IMR-90 (cell line): ENCODE measurements around the gene MUC6. TPM values are rescaled to one million over a fixed set of nuclear protein-coding genes. Genes with fewer than 3 reads are reported as not detected.

ENCODE experiments used
- ATAC-seq: fragments of 200-7000 bp; cut with Tn5 transposase; 2 replicates; pipeline ENCODE4 v1.9.1; 2020; ENCODE audit warnings: low read depth, mild to moderate bottlenecking, moderate library complexity
- BruUV-seq: library from RNA; stranded (reverse); fragments of 400-500 nt; replicated peaks from 2 replicates; lab custom pipeline; 2021; lab: Mats Ljungman, UMichigan
- CTCF ChIA-PET: fragments of 300-600 bp; formaldehyde crosslinking; extraction: SDS; loops from one replicate; lab custom pipeline; 2021; ENCODE audit warnings: antibody characterized with exemption; lab: Yijun Ruan, JAX
- POLR2A ChIA-PET: fragments of 300-600 bp; sonication (Branson Sonifier 250); formaldehyde crosslinking; loops from one replicate; lab custom pipeline; 2022; ENCODE audit warnings: antibody characterized with exemption; ENCODE audit not compliant: unreplicated experiment; lab: Charles Lee
- DNase-seq: peaks from one replicate; pipeline ENCODE4 v3.0.0; 2013
- H2AFZ ChIP-seq: replicated peaks from 2 replicates; pipeline ENCODE3; 2013; ENCODE audit warnings: low read length, mild to moderate bottlenecking; ENCODE audit not compliant: poor library complexity
- H2AK5ac ChIP-seq: 2 replicates; pipeline ENCODE4 v1.6.1; 2013; ENCODE audit warnings: low read depth, low read length, inconsistent platforms
- H2AK9ac ChIP-seq: replicated peaks from 2 replicates; pipeline ENCODE3; 2013; ENCODE audit warnings: mild to moderate bottlenecking, low read depth, low read length, moderate library complexity; ENCODE audit not compliant: poor library complexity
- H2BK120ac ChIP-seq: 2 replicates; pipeline ENCODE4 v1.6.1; 2013; ENCODE audit warnings: low read depth, low read length, inconsistent platforms
- H2BK15ac ChIP-seq: 3 replicates; pipeline ENCODE4 v1.6.1; 2013; ENCODE audit warnings: low read depth, low read length, inconsistent platforms
- H2BK20ac ChIP-seq: 2 replicates; pipeline ENCODE4 v1.6.1; 2013; ENCODE audit warnings: low read depth, mild to moderate bottlenecking, inconsistent platforms, low read length, moderate library complexity
- H2BK5ac ChIP-seq: 2 replicates; pipeline ENCODE4 v1.6.1; 2013; ENCODE audit warnings: mild to moderate bottlenecking, low read depth, low read length, inconsistent platforms; ENCODE audit not compliant: poor library complexity, severe bottlenecking
- H3K14ac ChIP-seq: replicated peaks from 2 replicates; pipeline ENCODE4 v1.6.1; 2013; ENCODE audit warnings: low read depth, low read length, inconsistent platforms
- H3K18ac ChIP-seq: 2 replicates; pipeline ENCODE4 v1.6.1; 2013; ENCODE audit warnings: low read depth, low read length, control low read depth
- H3K23ac ChIP-seq: 2 replicates; pipeline ENCODE4 v1.6.1; 2013; ENCODE audit warnings: low read depth, low read length, inconsistent platforms
- H3K27ac ChIP-seq: 2 replicates; pipeline ENCODE4 v1.5.1; 2013; ENCODE audit warnings: mild to moderate bottlenecking, control low read depth, low read length; ENCODE audit not compliant: insufficient read depth
- H3K27me3 ChIP-seq: 2 replicates; pipeline ENCODE4 v1.6.1; 2013; ENCODE audit warnings: low read length; ENCODE audit not compliant: control insufficient read depth, insufficient read depth
- H3K36me3 ChIP-seq: 2 replicates; pipeline ENCODE4 v1.6.1; 2013; ENCODE audit warnings: low read length, mixed read lengths; ENCODE audit not compliant: control insufficient read depth, insufficient read depth
- H3K4ac ChIP-seq: 2 replicates; pipeline ENCODE4 v1.6.1; 2013; ENCODE audit warnings: low read depth, low read length, inconsistent platforms
- H3K4me1 ChIP-seq: 2 replicates; pipeline ENCODE4 v1.6.1; 2013; ENCODE audit warnings: low read length, mixed read lengths; ENCODE audit not compliant: control insufficient read depth, insufficient read depth
- H3K4me2 ChIP-seq: 2 replicates; pipeline ENCODE4 v1.6.1; 2013; ENCODE audit warnings: low read depth, mild to moderate bottlenecking, control low read depth, low read length, moderate library complexity
- H3K4me3 ChIP-seq: 2 replicates; pipeline ENCODE4 v1.5.1; 2013; ENCODE audit warnings: low read depth, mild to moderate bottlenecking, control low read depth, low read length, moderate library complexity; ENCODE audit not compliant: insufficient read depth
- H3K56ac ChIP-seq: 2 replicates; pipeline ENCODE4 v1.6.1; 2013; ENCODE audit warnings: low read length, inconsistent platforms; ENCODE audit not compliant: insufficient read depth; ENCODE audit errors: extremely low read depth
- H3K79me1 ChIP-seq, 2 experiments: 2 replicates each; pipeline ENCODE4 v1.6.1; 2013; ENCODE audit warnings: low read length in 2 of 2, inconsistent platforms in 1 of 2, low read depth in 1 of 2
- H3K9ac ChIP-seq: 2 replicates; pipeline ENCODE4 v1.6.1; 2013; ENCODE audit warnings: low read depth, low read length, control low read depth
- H3K9me1 ChIP-seq: 2 replicates; pipeline ENCODE4 v1.6.1; 2013; ENCODE audit warnings: low read length, inconsistent platforms; ENCODE audit not compliant: insufficient read depth
- H3K9me3 ChIP-seq: 2 replicates; pipeline ENCODE4 v1.6.1; 2013; ENCODE audit warnings: low read length; ENCODE audit not compliant: control insufficient read depth, insufficient read depth
- H4K20me1 ChIP-seq: 2 replicates; pipeline ENCODE4 v1.6.1; 2013; ENCODE audit warnings: low read length, inconsistent platforms; ENCODE audit not compliant: insufficient read depth
- H4K5ac ChIP-seq: 2 replicates; pipeline ENCODE4 v1.6.1; 2013; ENCODE audit warnings: mild to moderate bottlenecking, low read depth, low read length, control low read depth
- H4K8ac ChIP-seq, 2 experiments: 2 replicates each; pipeline ENCODE4 v1.6.1; 2013; ENCODE audit warnings: low read depth in 2 of 2, low read length in 2 of 2, control low read depth in 1 of 2, inconsistent platforms in 1 of 2
- H4K91ac ChIP-seq: 2 replicates; pipeline ENCODE4 v1.6.1; 2013; ENCODE audit warnings: low read depth, low read length, inconsistent platforms; ENCODE audit not compliant: insufficient read depth
- BHLHE40 ChIP-seq: fragments of 150-350 bp; IDR thresholded peaks from 2 replicates; pipeline ENCODE4 v1.6.1; 2016; ENCODE audit warnings: mild to moderate bottlenecking, low read depth, low read length
- CEBPB ChIP-seq: IDR thresholded peaks from 2 replicates; pipeline ENCODE4 v1.6.1; 2012; ENCODE audit warnings: low read depth, low read length, improper control_type of control experiment
- MAZ ChIP-seq: IDR thresholded peaks from 2 replicates; pipeline ENCODE4 v1.6.1; 2012; ENCODE audit warnings: low read depth, mild to moderate bottlenecking, low read length, improper control_type of control experiment, moderate library complexity, borderline replicate concordance
- MXI1 ChIP-seq: IDR thresholded peaks from 2 replicates; pipeline ENCODE4 v1.6.1; 2012; ENCODE audit warnings: low read depth, mild to moderate bottlenecking, low read length, moderate library complexity, borderline replicate concordance
- POLR2A ChIP-seq: IDR thresholded peaks from 2 replicates; pipeline ENCODE4 v1.6.1; 2012; ENCODE audit warnings: mild to moderate bottlenecking, low read depth, low read length
- RFX5 ChIP-seq: IDR thresholded peaks from 2 replicates; pipeline ENCODE4 v1.8.0; 2012; ENCODE audit warnings: low read depth, mild to moderate bottlenecking, low read length, moderate library complexity
- USF2 ChIP-seq: fragments of 150-350 bp; IDR thresholded peaks from 2 replicates; pipeline ENCODE4 v1.6.1; 2017; ENCODE audit warnings: mild to moderate bottlenecking, antibody characterized with exemption, low read length, low read depth
- WGBS, 2 experiments: methylation state at CpG; one replicate each; pipeline versions ENCODE4 v1.1.5 to v1.1.7; 2013; ENCODE audit warnings: missing lambda C conversion rate in 2 of 2; ENCODE audit not compliant: insufficient read length in 1 of 2; ENCODE audit errors: extremely low coverage in 2 of 2; 5-methylcytosine and 5-hydroxymethylcytosine counted together
- dilution Hi-C: fragments of 300-500 bp; cut with HindIII; formaldehyde crosslinking; loops from one replicate; pipeline ENCODE4 v1.14.3; 2018; ENCODE audit warnings: low sequenced_read_pairs; ENCODE audit not compliant: unreplicated experiment
- in situ Hi-C: fragments of 300-500 bp; cut with MboI; formaldehyde crosslinking; loops from 3 replicates; pipeline ENCODE4 v1.14.3; 2019; ENCODE audit warnings: low sequenced_read_pairs, inconsistent platforms, mixed read lengths
- intact Hi-C: fragments of 100-400 bp; cut with micrococcal nuclease; formaldehyde crosslinking; loops from 2 replicates; pipeline ENCODE4 v1.10.0; 2022
- polyA plus RNA-seq, 3 experiments: library from polyadenylated mRNA; depleted of rRNA; stranded (reverse); fragments of >200 nt; gene quantifications; 2 replicates each; pipeline ENCODE4 v1.2.3, GENCODE V29; 2012; ENCODE audit warnings: low replicate concordance in 1 of 3
- total RNA-seq: library from RNA; depleted of rRNA; stranded (reverse); fragments of >200 nt; gene quantifications from 2 replicates; pipeline ENCODE4 v1.2.3, GENCODE V29; 2012

Gene MUC6
- total and polyA plus RNA-seq, 2 of the 4 experiments (the other 2 are of a cell fraction) = not detected

- intact Hi-C loops (no loop called here), in situ Hi-C loops (no loop called here), dilution Hi-C loops (no loop called here)
- no peak for ATAC-seq
- Histone ChIP-seq H3K23ac (no peak overlapping the region), H4K20me1 (peaks cover under 1% of the 10 kb centered on the region; the same call in 1 of the 2 replicates), H3K27me3 (peaks cover 4% of the 10 kb centered on the region; the same call in 1 of the 2 replicates), H2BK120ac (no peak overlapping the region), H4K8ac (no peak overlapping the region), H2BK20ac (no peak overlapping the region), H3K14ac (no peak overlapping the region), H3K27ac (no peak overlapping the region), H2AK9ac (no peak overlapping the region), H3K9me1 (no peaks in the 10 kb centered on the region), H3K4me1 (no peaks in the 10 kb centered on the region), H2AFZ (no peak overlapping the region), H2AK5ac (no peak overlapping the region), H3K56ac (no peak overlapping the region), H4K91ac (no peak overlapping the region), H3K36me3 (no peaks in the 10 kb centered on the region), H2BK5ac (no peak overlapping the region), H3K9me3 (no peaks in the 10 kb centered on the region), H4K5ac (no peak overlapping the region), H3K4me3 (no peak overlapping the region), H3K79me1 (no peaks in the 10 kb centered on the region), H3K4me2 (no peak overlapping the region), H3K4ac (no peak overlapping the region), H2BK15ac (no peak overlapping the region), H3K9ac (no peak overlapping the region), H3K18ac (no peak overlapping the region)
- no TSS peak for BruUV-seq
- ChIA-PET CTCF (no interaction called here), POLR2A (no interaction called here)
- TF ChIP-seq CEBPB (no peak), POLR2A (no peak), MAZ (no peak), USF2 (no peak), BHLHE40 (no peak), MXI1 (no peak), RFX5 (no peak)
- WGBS, 2 experiments = 59% methylated on average over 11 of the region's 26 CpGs; no CpG with 5 or more reads in 1 of the 2 experiments
- DNase-seq = no peak
Measured at GRCh38 chr11:1037506-1038055, 1.1 kb upstream of the MUC6 start.
